GM23248 (cell line): ENCODE measurements around the gene PRKAB2.
"Not testable (repeated sequence)": the region's sequence is repeated elsewhere in the genome, so short reads cannot be mapped to it uniquely, and the experiment has no call there.

Source experiments
- EZH2 ChIP-seq: fragments of 200-600 bp; sonication (generic); IDR thresholded peaks from 2 replicates; pipeline ENCODE4 v1.6.1; 2018; ENCODE audit warnings: antibody characterized with exemption, mild to moderate bottlenecking; ENCODE audit not compliant: insufficient read depth, poor library complexity, severe bottlenecking
- EZH2phosphoT487 ChIP-seq: fragments of 200-600 bp; sonication (generic); IDR thresholded peaks from 2 replicates; pipeline ENCODE4 v1.6.1; 2018; ENCODE audit warnings: antibody characterized with exemption, moderate library complexity, mild to moderate bottlenecking, low read depth; ENCODE audit not compliant: insufficient read depth

DNA sequence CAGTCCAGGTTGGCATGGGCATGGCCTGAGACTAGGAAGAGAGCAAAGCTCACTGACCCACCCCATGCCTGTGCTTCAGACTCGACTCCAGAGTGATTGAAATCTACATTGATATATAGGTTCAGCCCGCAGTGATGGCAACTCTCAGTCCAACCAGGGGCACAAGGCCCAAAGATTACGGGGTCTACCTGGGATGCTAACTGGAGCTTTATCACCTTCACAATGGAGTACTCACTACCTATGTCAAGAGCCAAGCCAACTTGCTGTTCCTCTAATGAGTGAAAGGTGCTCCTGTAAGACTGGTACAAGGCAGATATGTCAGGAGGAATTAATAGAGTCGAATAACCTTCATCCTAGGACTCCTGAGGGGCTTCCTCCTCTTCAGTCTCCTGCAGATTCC lies 57.2 kb downstream of the PRKAB2 start:
- TF ChIP-seq EZH2, EZH2phosphoT487: not testable (repeated sequence)
